ENCODE results near the gene DLGAP1. TPM values are rescaled to one million over a fixed set of nuclear protein-coding genes. Genes with fewer than 3 reads are reported as not detected.
"Not testable (repeated sequence)": the region's sequence is repeated elsewhere in the genome, so short reads cannot be mapped to it uniquely, and the experiment has no call there.

Gene DLGAP1
- total RNA-seq, 1 donor from 2014 or later: 18.5 TPM

- Mint-ChIP-seq H3K27me3 (ENCODE audit: insufficient read depth, low read depth) (peaks cover 2% of the 10 kb centered on the region), H3K9me3 (peaks cover 3% of the 10 kb centered on the region), H3K4me3 (no peak overlapping the region), H3K27ac (no peak overlapping the region), H3K36me3 (no peaks in the 10 kb centered on the region), H3K4me1 (peaks cover 4% of the 10 kb centered on the region)
- H3K27ac ChIP-seq: no peak overlapping the region
- no peak overlapping the region for H3K4me2 ChIP-seq
- H4K20me1 ChIP-seq (ENCODE audit: low read depth): no peaks in the 10 kb centered on the region
- peak; percentile 63 for DNase-seq (ENCODE audit: low spot score)
- H3K27me3 ChIP-seq: no peaks in the 10 kb centered on the region
- H3K9ac ChIP-seq: no peak overlapping the region
- no peaks in the 10 kb centered on the region for H3K9me3 ChIP-seq (ENCODE audit: low read depth)
- no peak overlapping the region for H3K4me3 ChIP-seq
- no peaks in the 10 kb centered on the region for H3F3A ChIP-seq (ENCODE audit: low read depth)
- TF ChIP-seq EZH2 (IDR thresholded peaks at IDR 0.05) (no peak), EZH2phosphoT487 (IDR thresholded peaks at IDR 0.05) (no peak)
- TF ChIP-seq, protein P1, sequence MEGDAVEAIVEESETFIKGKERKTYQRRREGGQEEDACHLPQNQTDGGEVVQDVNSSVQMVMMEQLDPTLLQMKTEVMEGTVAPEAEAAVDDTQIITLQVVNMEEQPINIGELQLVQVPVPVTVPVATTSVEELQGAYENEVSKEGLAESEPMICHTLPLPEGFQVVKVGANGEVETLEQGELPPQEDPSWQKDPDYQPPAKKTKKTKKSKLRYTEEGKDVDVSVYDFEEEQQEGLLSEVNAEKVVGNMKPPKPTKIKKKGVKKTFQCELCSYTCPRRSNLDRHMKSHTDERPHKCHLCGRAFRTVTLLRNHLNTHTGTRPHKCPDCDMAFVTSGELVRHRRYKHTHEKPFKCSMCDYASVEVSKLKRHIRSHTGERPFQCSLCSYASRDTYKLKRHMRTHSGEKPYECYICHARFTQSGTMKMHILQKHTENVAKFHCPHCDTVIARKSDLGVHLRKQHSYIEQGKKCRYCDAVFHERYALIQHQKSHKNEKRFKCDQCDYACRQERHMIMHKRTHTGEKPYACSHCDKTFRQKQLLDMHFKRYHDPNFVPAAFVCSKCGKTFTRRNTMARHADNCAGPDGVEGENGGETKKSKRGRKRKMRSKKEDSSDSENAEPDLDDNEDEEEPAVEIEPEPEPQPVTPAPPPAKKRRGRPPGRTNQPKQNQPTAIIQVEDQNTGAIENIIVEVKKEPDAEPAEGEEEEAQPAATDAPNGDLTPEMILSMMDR (IDR thresholded peaks at IDR 0.05): no peak
- H2AFZ ChIP-seq (replicated peaks): no peak overlapping the region
- peaks cover 65% of the 10 kb centered on the region for H3K79me2 ChIP-seq (ENCODE audit: low read depth)
- H3K36me3 ChIP-seq: no peaks in the 10 kb centered on the region
- H3K4me1 ChIP-seq: peaks cover 42% of the 10 kb centered on the region
Observed at GRCh38 chr18:4318311-4318710, 136.8 kb downstream of the DLGAP1 start.

DNA sequence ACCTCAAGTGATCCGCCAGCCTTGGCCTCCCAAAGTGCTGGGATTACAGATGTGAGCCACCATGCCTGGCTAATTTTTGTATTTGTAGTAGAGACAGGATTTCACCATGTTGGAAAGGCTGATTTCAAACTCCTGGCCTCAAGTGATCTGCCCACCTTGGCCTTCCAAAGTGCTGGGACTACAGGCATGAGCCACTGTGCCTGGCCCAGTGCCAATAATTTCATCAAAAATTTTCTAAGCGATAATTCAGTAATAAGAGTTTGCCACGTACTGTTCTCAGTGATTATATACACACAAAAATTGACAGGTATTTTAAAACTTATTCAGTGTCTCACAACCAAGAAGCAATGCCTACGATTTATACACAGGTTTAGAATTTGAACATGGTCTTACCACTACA, 143.2 kb downstream of the DLGAP1 start:
- not testable (repeated sequence) for H4K20me1 ChIP-seq (ENCODE audit: low read depth); H2AFZ ChIP-seq (replicated peaks); H3K36me3 Mint-ChIP-seq; H3K27me3 Mint-ChIP-seq (ENCODE audit: insufficient read depth, low read depth); H3K4me3 ChIP-seq; H3K4me3 Mint-ChIP-seq; H3F3A ChIP-seq (ENCODE audit: low read depth); H3K36me3 ChIP-seq; H3K27me3 ChIP-seq; DNase-seq (ENCODE audit: low spot score); H3K9me3 ChIP-seq (ENCODE audit: low read depth); H3K9me3 Mint-ChIP-seq; H3K9ac ChIP-seq; H3K4me2 ChIP-seq; H3K27ac ChIP-seq; H3K27ac Mint-ChIP-seq
- Histone ChIP-seq H3K4me1 (peaks cover 26% of the 10 kb centered on the region), H3K79me2 (ENCODE audit: low read depth) (peaks cover 29% of the 10 kb centered on the region)
- H3K4me1 Mint-ChIP-seq: peaks cover 15% of the 10 kb centered on the region

- H3K4me1 Mint-ChIP-seq: peaks cover 17% of the 10 kb centered on the region
- H3K36me3 Mint-ChIP-seq: no peaks in the 10 kb centered on the region
- H3K27ac ChIP-seq: no peak overlapping the region
- H4K20me1 ChIP-seq (ENCODE audit: low read depth): no peaks in the 10 kb centered on the region
- H3K36me3 ChIP-seq: no peaks in the 10 kb centered on the region
- H3K9ac ChIP-seq: no peak overlapping the region
- no peak overlapping the region for H3K4me3 ChIP-seq
- no peaks in the 10 kb centered on the region for H3K27me3 Mint-ChIP-seq (ENCODE audit: insufficient read depth, low read depth)
- H3K27ac Mint-ChIP-seq: no peak overlapping the region
- H3K9me3 ChIP-seq (ENCODE audit: low read depth): no peaks in the 10 kb centered on the region
- peaks cover 3% of the 10 kb centered on the region for H3K9me3 Mint-ChIP-seq
- TF ChIP-seq EZH2phosphoT487 (IDR thresholded peaks at IDR 0.05) (no peak), EZH2 (IDR thresholded peaks at IDR 0.05) (no peak)
- TF ChIP-seq, protein P1 (IDR thresholded peaks at IDR 0.05): no peak
- H3K27me3 ChIP-seq: no peaks in the 10 kb centered on the region
- no peak overlapping the region for H2AFZ ChIP-seq (replicated peaks)
- H3K4me1 ChIP-seq: peaks cover 26% of the 10 kb centered on the region
- H3K79me2 ChIP-seq (ENCODE audit: low read depth): peaks cover 26% of the 10 kb centered on the region
- peaks cover 10% of the 10 kb centered on the region for H3F3A ChIP-seq (ENCODE audit: low read depth)
- H3K4me2 ChIP-seq: no peak overlapping the region
- DNase-seq (ENCODE audit: low spot score): no peak
- no peak overlapping the region for H3K4me3 Mint-ChIP-seq
Observed at GRCh38 chr18:4311136-4311535, 144.0 kb downstream of the DLGAP1 start.

DNA sequence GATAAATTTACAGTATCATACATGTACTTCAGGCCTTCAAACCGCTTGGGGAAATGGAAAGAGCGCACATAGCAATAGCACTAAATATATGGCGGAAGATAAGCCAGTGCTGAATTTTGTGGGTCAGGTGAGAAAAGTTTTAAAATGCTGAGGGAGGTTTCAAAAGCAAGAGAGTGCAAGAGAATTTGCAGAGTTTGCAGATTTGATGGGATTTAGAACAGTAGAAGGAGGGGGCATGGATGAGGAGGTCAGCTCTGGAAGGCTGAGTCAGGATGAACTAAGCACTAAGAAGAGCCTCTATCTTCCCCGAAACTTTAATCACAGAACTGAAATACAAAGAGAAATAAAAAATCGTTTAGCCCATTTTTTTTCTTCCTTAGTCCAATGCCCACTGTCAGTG, 145.9 kb downstream of the DLGAP1 start:
- no peaks in the 10 kb centered on the region for H4K20me1 ChIP-seq (ENCODE audit: low read depth)
- H3K27me3 Mint-ChIP-seq (ENCODE audit: insufficient read depth, low read depth): no peaks in the 10 kb centered on the region
- H2AFZ ChIP-seq (replicated peaks): no peak overlapping the region
- peaks cover 19% of the 10 kb centered on the region for H3K4me1 Mint-ChIP-seq
- H3F3A ChIP-seq (ENCODE audit: low read depth): peaks cover 11% of the 10 kb centered on the region
- no peak overlapping the region for H3K4me2 ChIP-seq
- H3K27ac ChIP-seq: no peak overlapping the region
- no peak overlapping the region for H3K4me3 ChIP-seq
- no peak for DNase-seq (ENCODE audit: low spot score)
- no peaks in the 10 kb centered on the region for H3K9me3 ChIP-seq (ENCODE audit: low read depth)
- H3K4me1 ChIP-seq: peaks cover 22% of the 10 kb centered on the region
- no peaks in the 10 kb centered on the region for H3K27me3 ChIP-seq
- peaks cover 21% of the 10 kb centered on the region for H3K79me2 ChIP-seq (ENCODE audit: low read depth)
- H3K36me3 Mint-ChIP-seq: no peaks in the 10 kb centered on the region
- no peaks in the 10 kb centered on the region for H3K36me3 ChIP-seq
- no peak overlapping the region for H3K9ac ChIP-seq
- peaks cover 3% of the 10 kb centered on the region for H3K9me3 Mint-ChIP-seq
- TF ChIP-seq EZH2phosphoT487 (IDR thresholded peaks at IDR 0.05) (no peak), EZH2 (IDR thresholded peaks at IDR 0.05) (no peak)
- TF ChIP-seq, protein P1 (IDR thresholded peaks at IDR 0.05): no peak
- H3K27ac Mint-ChIP-seq: peak overlapping the region; percentile 27
- no peak overlapping the region for H3K4me3 Mint-ChIP-seq
